CD4-positive, alpha-beta T cell treated with Interleukin-1 beta for 1 hour (primary cell): Measurements from ENCODE around the gene RTP5.
"Not testable (repeated sequence)": the region's sequence is repeated elsewhere in the genome, so short reads cannot be mapped to it uniquely, and the experiment has no call there.

Experiments used
- DNase-seq, 2 donors: peaks; one replicate each; pipeline ENCODE4 v3.0.0-alpha.2; 2020 to 2022

Gene RTP5

GRCh38 chr2:241869087-241869961 lies at the start of gene RTP5:
TSS of gene RTP5 (plus strand) at chr2:241869729. CDS start at chr2:241869757, 28 bp downstream.
- no peak for DNase-seq

GRCh38 chr2:241819947-241820624 lies 49.4 kb upstream of the RTP5 start:
- DNase-seq, result not testable (repeated sequence)

GRCh38 chr2:241820625-241821384 lies 48.7 kb upstream of the RTP5 start:
- no peak for DNase-seq

GRCh38 chr2:241821460-241822263 lies 47.9 kb upstream of the RTP5 start:
- no peak for DNase-seq

- DNase-seq, result no peak
Observed at GRCh38 chr2:241822264-241822623, 47.3 kb upstream of the RTP5 start.

- DNase-seq, result not testable (repeated sequence)
Observed at GRCh38 chr2:241823531-241824437, 45.7 kb upstream of the RTP5 start.

GRCh38 chr2:241827394-241827793 lies 42.1 kb upstream of the RTP5 start:
- DNase-seq, result no peak

GRCh38 chr2:241833101-241833663 lies 36.3 kb upstream of the RTP5 start:
- no peak for DNase-seq

- not testable (repeated sequence) for DNase-seq
Observed at GRCh38 chr2:241833756-241834526, 35.6 kb upstream of the RTP5 start.

- no peak for DNase-seq
Observed at GRCh38 chr2:241834527-241835210, 34.9 kb upstream of the RTP5 start.

- no peak for DNase-seq
Observed at GRCh38 chr2:241835611-241836010, 33.9 kb upstream of the RTP5 start.

- DNase-seq, result no peak
Observed at GRCh38 chr2:241836292-241836691, 33.2 kb upstream of the RTP5 start.

- no peak for DNase-seq
Observed at GRCh38 chr2:241837197-241837965, 32.1 kb upstream of the RTP5 start.

- no peak for DNase-seq
Observed at GRCh38 chr2:241841181-241842066, 28.1 kb upstream of the RTP5 start.

- no peak for DNase-seq
Observed at GRCh38 chr2:241842067-241842415, 27.5 kb upstream of the RTP5 start.

GRCh38 chr2:241842620-241843211 lies 26.8 kb upstream of the RTP5 start:
- DNase-seq, result peak; percentile 57 to 70

- DNase-seq, result no peak
Observed at GRCh38 chr2:241843321-241844065, 26.0 kb upstream of the RTP5 start.
